H9 (cell line): ENCODE measurements around the gene GEN1. TPM values are rescaled to one million over a fixed set of nuclear protein-coding genes. Genes with fewer than 3 reads are reported as not detected.

ENCODE experiments used
- DNase-seq: peaks from one replicate; pipeline ENCODE4 v3.0.0-alpha.2; 2017
- H2AFZ ChIP-seq: one replicate; pipeline ENCODE4 v1.6.1; 2013; ENCODE audit warnings: mild to moderate bottlenecking, low read length, control low read depth, moderate library complexity
- H2AK5ac ChIP-seq: 2 replicates; pipeline ENCODE4 v1.6.1; 2013; ENCODE audit warnings: low read length, control low read depth, mixed read lengths; ENCODE audit not compliant: insufficient read length
- H2BK120ac ChIP-seq: one replicate; pipeline ENCODE4 v1.6.1; 2013; ENCODE audit warnings: low read depth, mild to moderate bottlenecking, low read length, control low read depth, inconsistent platforms; ENCODE audit not compliant: poor library complexity, severe bottlenecking
- H2BK12ac ChIP-seq: 2 replicates; pipeline ENCODE4 v1.6.1; 2013; ENCODE audit warnings: low read length, control low read depth, mixed read lengths, low read depth; ENCODE audit not compliant: insufficient read length
- H2BK15ac ChIP-seq: 2 replicates; pipeline ENCODE4 v1.6.1; 2013; ENCODE audit warnings: low read depth, low read length, control low read depth
- H2BK20ac ChIP-seq: one replicate; pipeline ENCODE4 v1.6.1; 2013; ENCODE audit warnings: low read depth, mild to moderate bottlenecking, low read length, control low read depth, inconsistent platforms; ENCODE audit not compliant: poor library complexity, severe bottlenecking
- H2BK5ac ChIP-seq: 2 replicates; pipeline ENCODE4 v1.6.1; 2013; ENCODE audit warnings: low read length, control low read depth, mixed read lengths; ENCODE audit not compliant: insufficient read length
- H3K14ac ChIP-seq: 2 replicates; pipeline ENCODE4 v1.6.1; 2013; ENCODE audit warnings: low read length, control low read depth; ENCODE audit not compliant: insufficient read depth
- H3K18ac ChIP-seq: 2 replicates; pipeline ENCODE4 v1.6.1; 2013; ENCODE audit warnings: low read depth, mild to moderate bottlenecking, mixed read lengths, low read length, control low read depth; ENCODE audit not compliant: insufficient read length
- H3K23ac ChIP-seq: 2 replicates; pipeline ENCODE4 v1.6.1; 2013; ENCODE audit warnings: low read length, control low read depth, mixed read lengths, low read depth; ENCODE audit not compliant: insufficient read length
- H3K23me2 ChIP-seq: 2 replicates; pipeline ENCODE4 v1.6.1; 2013; ENCODE audit warnings: low read depth, mild to moderate bottlenecking, mixed read lengths, low read length, control low read depth; ENCODE audit not compliant: insufficient read length, poor library complexity, severe bottlenecking
- H3K27ac ChIP-seq: 2 replicates; pipeline ENCODE4 v1.5.1; 2013; ENCODE audit warnings: low read length, control low read depth, mixed read lengths, low read depth; ENCODE audit not compliant: insufficient read length
- H3K27me3 ChIP-seq: 2 replicates; pipeline ENCODE4 v1.6.1; 2013; ENCODE audit warnings: low read length, control low read depth, inconsistent platforms; ENCODE audit not compliant: insufficient read depth
- H3K4ac ChIP-seq: 2 replicates; pipeline ENCODE4 v1.6.1; 2013; ENCODE audit warnings: low read depth, mild to moderate bottlenecking, control low read depth, inconsistent platforms, low read length, moderate library complexity
- H3K4me1 ChIP-seq: 2 replicates; pipeline ENCODE4 v1.6.1; 2013; ENCODE audit warnings: low read length, control low read depth, inconsistent platforms; ENCODE audit not compliant: insufficient read depth
- H3K4me2 ChIP-seq: 2 replicates; pipeline ENCODE4 v1.6.1; 2013; ENCODE audit warnings: low read length, control low read depth, mixed read lengths; ENCODE audit not compliant: insufficient read length, insufficient read depth
- H3K56ac ChIP-seq: 2 replicates; pipeline ENCODE4 v1.6.1; 2013; ENCODE audit warnings: low read depth, mild to moderate bottlenecking, mixed read lengths, low read length, control low read depth; ENCODE audit not compliant: insufficient read length
- H3K79me1 ChIP-seq: 2 replicates; pipeline ENCODE4 v1.6.1; 2013; ENCODE audit warnings: low read depth, mild to moderate bottlenecking, moderate library complexity, low read length, control low read depth, inconsistent platforms; ENCODE audit not compliant: insufficient read depth, poor library complexity, severe bottlenecking
- H3K79me2 ChIP-seq: 2 replicates; pipeline ENCODE4 v1.6.1; 2013; ENCODE audit warnings: low read length, control low read depth, inconsistent platforms; ENCODE audit not compliant: insufficient read depth
- H3K9ac ChIP-seq: 2 replicates; pipeline ENCODE4 v1.6.1; 2013; ENCODE audit warnings: low read length, control low read depth, mixed read lengths; ENCODE audit not compliant: insufficient read length; ENCODE audit errors: extremely low read depth
- H3K9me3 ChIP-seq: one replicate; pipeline ENCODE4 v1.6.1; 2013; ENCODE audit warnings: low read depth, low read length, inconsistent platforms; ENCODE audit not compliant: control insufficient read depth
- H3T11ph ChIP-seq: one replicate; pipeline ENCODE4 v1.6.1; 2013; ENCODE audit warnings: mild to moderate bottlenecking, low read length, control low read depth, inconsistent platforms
- H4K20me1 ChIP-seq: one replicate; pipeline ENCODE4 v1.6.1; 2013; ENCODE audit not compliant: control insufficient read depth, insufficient read length, insufficient read depth
- H4K5ac ChIP-seq: 2 replicates; pipeline ENCODE4 v1.6.1; 2013; ENCODE audit warnings: low read depth, mild to moderate bottlenecking, mixed read lengths, low read length, control low read depth; ENCODE audit not compliant: insufficient read length
- H4K8ac ChIP-seq: replicated peaks from 2 replicates; pipeline ENCODE4 v1.6.1; 2013; ENCODE audit warnings: low read length, control low read depth, mixed read lengths, low read depth; ENCODE audit not compliant: insufficient read length
- H4K91ac ChIP-seq: 2 replicates; pipeline ENCODE4 v1.6.1; 2013; ENCODE audit warnings: low read depth, mild to moderate bottlenecking, moderate library complexity, mixed read lengths, low read length, control low read depth; ENCODE audit not compliant: insufficient read length
- H3K27ac Mint-ChIP-seq, 3 experiments: 2 replicates in 2 of 3; 3 replicates in 1 of 3; pipeline ENCODE4 v1.8.0; 2020 to 2021; ENCODE audit warnings: mixed read lengths in 3 of 3, mild to moderate bottlenecking in 1 of 3, moderate library complexity in 1 of 3
- H3K27me3 Mint-ChIP-seq: 2 replicates; pipeline ENCODE4 v1.8.0; 2021; ENCODE audit warnings: low read depth, mild to moderate bottlenecking, moderate library complexity, mixed read lengths
- H3K36me3 Mint-ChIP-seq, 3 experiments: 2 replicates in 2 of 3; 3 replicates in 1 of 3; pipeline ENCODE4 v1.8.0; 2020 to 2021; ENCODE audit warnings: low read depth in 3 of 3, mixed read lengths in 3 of 3; ENCODE audit not compliant: insufficient read depth in 1 of 3
- H3K4me1 Mint-ChIP-seq, 2 experiments: 2 replicates each; pipeline ENCODE4 v1.8.0; 2020; ENCODE audit warnings: mixed read lengths in 2 of 2
- H3K4me3 Mint-ChIP-seq, 2 experiments: 2 replicates in 1 of 2; 3 replicates in 1 of 2; pipeline ENCODE4 v1.8.0; 2020 to 2021; ENCODE audit warnings: mild to moderate bottlenecking in 2 of 2, mixed read lengths in 2 of 2, moderate library complexity in 1 of 2
- H3K9me3 Mint-ChIP-seq, 2 experiments: 2 replicates in 1 of 2; 3 replicates in 1 of 2; pipeline ENCODE4 v1.8.0; 2020; ENCODE audit warnings: mild to moderate bottlenecking in 2 of 2, mixed read lengths in 2 of 2, moderate library complexity in 1 of 2
- CTCF ChIP-seq: fragments of 200-600 bp; sonication (generic); conservative IDR thresholded peaks from 3 replicates; pipeline ENCODE4 v1.8.0; 2021; ENCODE audit warnings: antibody characterized with exemption, mild to moderate bottlenecking
- whole genome bisulfite sequencing: extraction: QIAGEN DNeasy Blood & Tissue Kit; methylation state at CpG from one replicate; pipeline ENCODE4 v1.1.7; 2013; ENCODE audit warnings: missing lambda C conversion rate, low lambda C conversion rate, mixed read lengths; ENCODE audit not compliant: insufficient read length; ENCODE audit errors: extremely low coverage; 5-methylcytosine and 5-hydroxymethylcytosine counted together
- total RNA-seq: library from RNA; stranded (reverse); gene quantifications from 2 replicates; pipeline ENCODE4 v1.2.1, GENCODE V29; 2021

Gene GEN1
- total RNA-seq, 1 experiment from 2014 or later: 28.1 TPM

GRCh38 chr2:17791817-17792130 lies 37.8 kb downstream of the GEN1 start:
- H2AFZ ChIP-seq: no peak overlapping the region
- TF ChIP-seq CTCF: no peak
- H2BK120ac ChIP-seq: no peak overlapping the region
- no peak overlapping the region for H3K9ac ChIP-seq
- H2AK5ac ChIP-seq: no peak overlapping the region
- H3K14ac ChIP-seq: no peak overlapping the region
- no peaks in the 10 kb centered on the region for H3K79me2 ChIP-seq
- Mint-ChIP-seq H3K27me3 (peaks cover 12% of the 10 kb centered on the region), H3K4me1 (peaks cover 2 to 7% of the 10 kb centered on the region in 2 experiments), H3K27ac (no peak overlapping the region), H3K36me3 (no peaks in the 10 kb centered on the region), H3K9me3 (no peaks in the 10 kb centered on the region), H3K4me3 (no peak overlapping the region)
- H3T11ph ChIP-seq: no peak overlapping the region
- peaks cover under 1% of the 10 kb centered on the region; the same call in 1 of the 2 replicates for H3K4me1 ChIP-seq
- no peak overlapping the region for H3K23ac ChIP-seq
- no peaks in the 10 kb centered on the region for H4K20me1 ChIP-seq
- H2BK5ac ChIP-seq: no peak overlapping the region
- no peak overlapping the region for H4K5ac ChIP-seq
- no CpG with 5 or more reads among the region's 2 CpGs for WGBS
- H3K79me1 ChIP-seq: no peaks in the 10 kb centered on the region
- H3K4ac ChIP-seq: no peak overlapping the region
- H3K9me3 ChIP-seq: no peaks in the 10 kb centered on the region
- H3K27me3 ChIP-seq: no peaks in the 10 kb centered on the region
- H4K8ac ChIP-seq: no peak overlapping the region
- H3K18ac ChIP-seq: no peak overlapping the region
- no peak overlapping the region for H2BK20ac ChIP-seq
- no peak overlapping the region for H4K91ac ChIP-seq
- H3K4me2 ChIP-seq: no peak overlapping the region
- H3K23me2 ChIP-seq: no peaks in the 10 kb centered on the region
- H3K56ac ChIP-seq: no peak overlapping the region
- H2BK12ac ChIP-seq: no peak overlapping the region
- H2BK15ac ChIP-seq: no peak overlapping the region
- no peak overlapping the region for H3K27ac ChIP-seq
- DNase-seq: no peak
